GM19238 (cell line): ENCODE measurements around the gene GOLGA8M.
"Not testable (repeated sequence)": the region's sequence is repeated elsewhere in the genome, so short reads cannot be mapped to it uniquely, and the experiment has no call there.

Experiments used
- DNase-seq: peaks from one replicate; pipeline ENCODE4 v3.0.0; 2011; ENCODE audit warnings: low spot score; ENCODE audit not compliant: insufficient read length

GOLGA8M gene

GRCh38 chr15:28660750-28661149 is 51.5 kb downstream of the GOLGA8M start:
- not testable (repeated sequence) for DNase-seq

- DNase-seq = not testable (repeated sequence)
Observed at GRCh38 chr15:28656018-28656360, 56.2 kb downstream of the GOLGA8M start.

GRCh38 chr15:28655329-28656017 is 56.7 kb downstream of the GOLGA8M start:
- DNase-seq = not testable (repeated sequence)

- not testable (repeated sequence) for DNase-seq
Observed at GRCh38 chr15:28654194-28654593, 58.0 kb downstream of the GOLGA8M start.

GRCh38 chr15:28652538-28652937 is 59.7 kb downstream of the GOLGA8M start:
- not testable (repeated sequence) for DNase-seq
